H9 (cell line): ENCODE results near the gene TP53BP1. TPM values are rescaled to one million over a fixed set of nuclear protein-coding genes. Genes with fewer than 3 reads are reported as not detected.
"Not testable (repeated sequence)": the region's sequence is repeated elsewhere in the genome, so short reads cannot be mapped to it uniquely, and the experiment has no call there.

ENCODE experiments used
- DNase-seq: peaks from one replicate; pipeline ENCODE4 v3.0.0-alpha.2; 2017
- H2AFZ ChIP-seq: one replicate; pipeline ENCODE4 v1.6.1; 2013; ENCODE audit warnings: mild to moderate bottlenecking, low read length, control low read depth, moderate library complexity
- H2AK5ac ChIP-seq: 2 replicates; pipeline ENCODE4 v1.6.1; 2013; ENCODE audit warnings: low read length, control low read depth, mixed read lengths; ENCODE audit not compliant: insufficient read length
- H2BK120ac ChIP-seq: one replicate; pipeline ENCODE4 v1.6.1; 2013; ENCODE audit warnings: low read depth, mild to moderate bottlenecking, low read length, control low read depth, inconsistent platforms; ENCODE audit not compliant: poor library complexity, severe bottlenecking
- H2BK12ac ChIP-seq: 2 replicates; pipeline ENCODE4 v1.6.1; 2013; ENCODE audit warnings: low read length, control low read depth, mixed read lengths, low read depth; ENCODE audit not compliant: insufficient read length
- H2BK15ac ChIP-seq: 2 replicates; pipeline ENCODE4 v1.6.1; 2013; ENCODE audit warnings: low read depth, low read length, control low read depth
- H2BK20ac ChIP-seq: one replicate; pipeline ENCODE4 v1.6.1; 2013; ENCODE audit warnings: low read depth, mild to moderate bottlenecking, low read length, control low read depth, inconsistent platforms; ENCODE audit not compliant: poor library complexity, severe bottlenecking
- H2BK5ac ChIP-seq: 2 replicates; pipeline ENCODE4 v1.6.1; 2013; ENCODE audit warnings: low read length, control low read depth, mixed read lengths; ENCODE audit not compliant: insufficient read length
- H3K14ac ChIP-seq: 2 replicates; pipeline ENCODE4 v1.6.1; 2013; ENCODE audit warnings: low read length, control low read depth; ENCODE audit not compliant: insufficient read depth
- H3K18ac ChIP-seq: 2 replicates; pipeline ENCODE4 v1.6.1; 2013; ENCODE audit warnings: low read depth, mild to moderate bottlenecking, mixed read lengths, low read length, control low read depth; ENCODE audit not compliant: insufficient read length
- H3K23ac ChIP-seq: 2 replicates; pipeline ENCODE4 v1.6.1; 2013; ENCODE audit warnings: low read length, control low read depth, mixed read lengths, low read depth; ENCODE audit not compliant: insufficient read length
- H3K23me2 ChIP-seq: 2 replicates; pipeline ENCODE4 v1.6.1; 2013; ENCODE audit warnings: low read depth, mild to moderate bottlenecking, mixed read lengths, low read length, control low read depth; ENCODE audit not compliant: insufficient read length, poor library complexity, severe bottlenecking
- H3K27ac ChIP-seq: 2 replicates; pipeline ENCODE4 v1.5.1; 2013; ENCODE audit warnings: low read length, control low read depth, mixed read lengths, low read depth; ENCODE audit not compliant: insufficient read length
- H3K27me3 ChIP-seq: 2 replicates; pipeline ENCODE4 v1.6.1; 2013; ENCODE audit warnings: low read length, control low read depth, inconsistent platforms; ENCODE audit not compliant: insufficient read depth
- H3K4ac ChIP-seq: 2 replicates; pipeline ENCODE4 v1.6.1; 2013; ENCODE audit warnings: low read depth, mild to moderate bottlenecking, control low read depth, inconsistent platforms, low read length, moderate library complexity
- H3K4me1 ChIP-seq: 2 replicates; pipeline ENCODE4 v1.6.1; 2013; ENCODE audit warnings: low read length, control low read depth, inconsistent platforms; ENCODE audit not compliant: insufficient read depth
- H3K4me2 ChIP-seq: 2 replicates; pipeline ENCODE4 v1.6.1; 2013; ENCODE audit warnings: low read length, control low read depth, mixed read lengths; ENCODE audit not compliant: insufficient read length, insufficient read depth
- H3K56ac ChIP-seq: 2 replicates; pipeline ENCODE4 v1.6.1; 2013; ENCODE audit warnings: low read depth, mild to moderate bottlenecking, mixed read lengths, low read length, control low read depth; ENCODE audit not compliant: insufficient read length
- H3K79me1 ChIP-seq: 2 replicates; pipeline ENCODE4 v1.6.1; 2013; ENCODE audit warnings: low read depth, mild to moderate bottlenecking, moderate library complexity, low read length, control low read depth, inconsistent platforms; ENCODE audit not compliant: insufficient read depth, poor library complexity, severe bottlenecking
- H3K79me2 ChIP-seq: 2 replicates; pipeline ENCODE4 v1.6.1; 2013; ENCODE audit warnings: low read length, control low read depth, inconsistent platforms; ENCODE audit not compliant: insufficient read depth
- H3K9ac ChIP-seq: 2 replicates; pipeline ENCODE4 v1.6.1; 2013; ENCODE audit warnings: low read length, control low read depth, mixed read lengths; ENCODE audit not compliant: insufficient read length; ENCODE audit errors: extremely low read depth
- H3K9me3 ChIP-seq: one replicate; pipeline ENCODE4 v1.6.1; 2013; ENCODE audit warnings: low read depth, low read length, inconsistent platforms; ENCODE audit not compliant: control insufficient read depth
- H3T11ph ChIP-seq: one replicate; pipeline ENCODE4 v1.6.1; 2013; ENCODE audit warnings: mild to moderate bottlenecking, low read length, control low read depth, inconsistent platforms
- H4K20me1 ChIP-seq: one replicate; pipeline ENCODE4 v1.6.1; 2013; ENCODE audit not compliant: control insufficient read depth, insufficient read length, insufficient read depth
- H4K5ac ChIP-seq: 2 replicates; pipeline ENCODE4 v1.6.1; 2013; ENCODE audit warnings: low read depth, mild to moderate bottlenecking, mixed read lengths, low read length, control low read depth; ENCODE audit not compliant: insufficient read length
- H4K8ac ChIP-seq: replicated peaks from 2 replicates; pipeline ENCODE4 v1.6.1; 2013; ENCODE audit warnings: low read length, control low read depth, mixed read lengths, low read depth; ENCODE audit not compliant: insufficient read length
- H4K91ac ChIP-seq: 2 replicates; pipeline ENCODE4 v1.6.1; 2013; ENCODE audit warnings: low read depth, mild to moderate bottlenecking, moderate library complexity, mixed read lengths, low read length, control low read depth; ENCODE audit not compliant: insufficient read length
- H3K27ac Mint-ChIP-seq, 3 experiments: 2 replicates in 2 of 3; 3 replicates in 1 of 3; pipeline ENCODE4 v1.8.0; 2020 to 2021; ENCODE audit warnings: mixed read lengths in 3 of 3, mild to moderate bottlenecking in 1 of 3, moderate library complexity in 1 of 3
- H3K27me3 Mint-ChIP-seq: 2 replicates; pipeline ENCODE4 v1.8.0; 2021; ENCODE audit warnings: low read depth, mild to moderate bottlenecking, moderate library complexity, mixed read lengths
- H3K36me3 Mint-ChIP-seq, 3 experiments: 2 replicates in 2 of 3; 3 replicates in 1 of 3; pipeline ENCODE4 v1.8.0; 2020 to 2021; ENCODE audit warnings: low read depth in 3 of 3, mixed read lengths in 3 of 3; ENCODE audit not compliant: insufficient read depth in 1 of 3
- H3K4me1 Mint-ChIP-seq, 2 experiments: 2 replicates each; pipeline ENCODE4 v1.8.0; 2020; ENCODE audit warnings: mixed read lengths in 2 of 2
- H3K4me3 Mint-ChIP-seq, 2 experiments: 2 replicates in 1 of 2; 3 replicates in 1 of 2; pipeline ENCODE4 v1.8.0; 2020 to 2021; ENCODE audit warnings: mild to moderate bottlenecking in 2 of 2, mixed read lengths in 2 of 2, moderate library complexity in 1 of 2
- H3K9me3 Mint-ChIP-seq, 2 experiments: 2 replicates in 1 of 2; 3 replicates in 1 of 2; pipeline ENCODE4 v1.8.0; 2020; ENCODE audit warnings: mild to moderate bottlenecking in 2 of 2, mixed read lengths in 2 of 2, moderate library complexity in 1 of 2
- CTCF ChIP-seq: fragments of 200-600 bp; sonication (generic); conservative IDR thresholded peaks from 3 replicates; pipeline ENCODE4 v1.8.0; 2021; ENCODE audit warnings: antibody characterized with exemption, mild to moderate bottlenecking
- WGBS: extraction: QIAGEN DNeasy Blood & Tissue Kit; methylation state at CpG from one replicate; pipeline ENCODE4 v1.1.7; 2013; ENCODE audit warnings: missing lambda C conversion rate, low lambda C conversion rate, mixed read lengths; ENCODE audit not compliant: insufficient read length; ENCODE audit errors: extremely low coverage; 5-methylcytosine and 5-hydroxymethylcytosine counted together
- total RNA-seq: library from RNA; stranded (reverse); gene quantifications from 2 replicates; pipeline ENCODE4 v1.2.1, GENCODE V29; 2021

The TP53BP1 gene
- total RNA-seq, 1 experiment from 2014 or later: 81.5 TPM

- WGBS: no CpG with 5 or more reads among the region's 3 CpGs
- peaks cover 8% of the 10 kb centered on the region; the same call in 1 of the 2 replicates for H3K4me1 ChIP-seq
Observed at GRCh38 chr15:43534897-43535296, 41.9 kb upstream of the TP53BP1 start.

DNA sequence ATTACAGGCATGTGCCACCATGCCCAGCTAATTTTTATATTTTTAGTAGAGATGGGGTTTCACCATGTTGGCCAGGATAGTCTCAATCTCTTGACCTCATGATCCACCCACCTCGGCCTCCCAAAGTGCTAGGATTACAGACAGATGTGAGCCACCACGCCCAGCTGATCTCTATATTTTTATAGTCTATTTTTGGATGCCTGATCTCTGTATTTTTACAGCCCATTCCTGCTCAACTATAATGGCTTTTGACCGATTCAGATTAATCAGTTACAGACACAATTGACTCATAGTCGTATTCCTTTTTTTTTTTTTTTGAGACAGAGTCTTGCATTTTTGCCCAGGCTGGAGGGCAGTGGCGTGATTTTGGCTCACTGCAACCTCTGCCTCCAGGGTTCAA is 39.9 kb upstream of the TP53BP1 start:
- H2BK20ac ChIP-seq, H2BK5ac ChIP-seq, H3K27ac Mint-ChIP-seq, H3K4me1 ChIP-seq, H4K5ac ChIP-seq, H3K14ac ChIP-seq, H2BK120ac ChIP-seq, H3K56ac ChIP-seq, H3K9me3 ChIP-seq, H3K18ac ChIP-seq, H4K91ac ChIP-seq, H3K79me1 ChIP-seq, H3K27ac ChIP-seq, H3K27me3 Mint-ChIP-seq, H2BK15ac ChIP-seq, H2AFZ ChIP-seq, H3K36me3 Mint-ChIP-seq, H3T11ph ChIP-seq, H3K79me2 ChIP-seq, H2BK12ac ChIP-seq, H3K23me2 ChIP-seq, H4K8ac ChIP-seq, DNase-seq, H3K4ac ChIP-seq, H3K4me2 ChIP-seq, H3K4me3 Mint-ChIP-seq, H3K9me3 Mint-ChIP-seq, H2AK5ac ChIP-seq, H3K27me3 ChIP-seq, H3K23ac ChIP-seq, H4K20me1 ChIP-seq, H3K9ac ChIP-seq: not testable (repeated sequence)
- H3K4me1 Mint-ChIP-seq: peaks cover 20 to 28% of the 10 kb centered on the region in 2 experiments
- WGBS: no CpG with 5 or more reads among the region's 5 CpGs

More at GRCh38 chr15:43534897-43535296, 41.9 kb upstream of the TP53BP1 start:
- Histone ChIP-seq H2AK5ac (no peak overlapping the region), H3K4ac (no peak overlapping the region), H2BK12ac (no peak overlapping the region), H4K91ac (no peak overlapping the region), H2AFZ (no peak overlapping the region), H2BK15ac (no peak overlapping the region), H3K27me3 (no peaks in the 10 kb centered on the region), H3K18ac (no peak overlapping the region), H2BK5ac (no peak overlapping the region), H3K9ac (no peak overlapping the region), H3K79me1 (no peaks in the 10 kb centered on the region), H3K79me2 (no peaks in the 10 kb centered on the region), H3K23ac (no peak overlapping the region), H3T11ph (no peak overlapping the region), H3K23me2 (no peaks in the 10 kb centered on the region), H3K14ac (no peak overlapping the region), H2BK20ac (no peak overlapping the region), H3K27ac (no peak overlapping the region), H2BK120ac (no peak overlapping the region), H3K9me3 (no peaks in the 10 kb centered on the region), H4K8ac (no peak overlapping the region), H4K20me1 (no peaks in the 10 kb centered on the region), H3K4me2 (no peak overlapping the region), H3K56ac (no peak overlapping the region), H4K5ac (no peak overlapping the region)
- Mint-ChIP-seq H3K36me3 (peaks cover 0 to 2% (median 0%) of the 10 kb centered on the region in 3 experiments; a peak in 1 of 7 replicates), H3K27ac (no peak overlapping the region), H3K27me3 (peaks cover 3% of the 10 kb centered on the region; the same call in 1 of the 2 replicates), H3K4me3 (no peak overlapping the region), H3K4me1 (peaks cover 19 to 21% of the 10 kb centered on the region in 2 experiments), H3K9me3 (no peaks in the 10 kb centered on the region)
- no peak for DNase-seq
- TF ChIP-seq CTCF: no peak
